GF-D8 (cell line): ENCODE measurements around the gene ZBTB44.
A peak's percentile ranks its signal among the peaks of the same experiment; 100 is the strongest.
"Not testable (repeated sequence)": the region's sequence is repeated elsewhere in the genome, so short reads cannot be mapped to it uniquely, and the experiment has no call there.

Source experiments
- DNase-seq: peaks from one replicate; lab custom pipeline; 2025; lab: John Stamatoyannopoulos, UW

Gene ZBTB44

DNA sequence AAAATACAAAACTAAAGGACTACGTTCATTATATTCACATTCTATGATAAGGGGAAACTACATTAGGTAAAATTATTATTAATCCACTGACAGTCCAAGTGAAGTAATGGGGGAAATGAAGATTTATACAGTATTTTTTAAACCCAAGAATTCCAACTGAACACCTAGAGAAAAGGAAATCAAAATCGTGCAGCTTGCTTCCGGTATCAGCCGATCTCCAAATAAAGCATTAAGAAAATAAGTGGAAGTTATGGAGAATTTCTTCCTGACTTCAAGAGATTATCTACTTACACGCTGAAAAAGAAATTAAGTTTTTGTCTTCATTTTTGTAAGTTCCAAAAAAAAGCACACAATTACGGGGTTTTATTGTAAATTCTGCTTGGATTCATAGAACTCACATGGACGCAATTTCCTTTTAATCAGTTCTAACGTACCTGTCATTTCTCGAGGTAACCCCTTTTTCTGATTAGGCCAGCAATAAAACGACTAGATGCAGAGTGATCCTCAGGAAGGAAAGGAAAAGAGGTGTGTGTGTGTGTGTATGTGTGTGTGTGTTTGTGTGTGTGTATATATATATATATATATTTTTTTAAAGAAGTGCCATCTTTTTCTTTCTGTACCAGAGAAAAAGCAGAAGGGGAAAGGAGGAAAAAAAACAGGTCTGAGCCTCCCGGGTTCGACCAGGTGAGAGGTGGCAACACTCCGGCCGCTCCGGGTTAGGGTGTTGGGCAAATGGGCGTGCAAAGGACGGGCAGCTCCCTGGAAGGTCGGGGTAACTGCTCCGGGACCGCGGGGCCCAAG lies 1.1 kb downstream of the ZBTB44 start:
- DNase-seq: peak; percentile 66

GRCh38 chr11:130312046-130312445 lies 2.7 kb downstream of the ZBTB44 start:
- no peak for DNase-seq

DNA sequence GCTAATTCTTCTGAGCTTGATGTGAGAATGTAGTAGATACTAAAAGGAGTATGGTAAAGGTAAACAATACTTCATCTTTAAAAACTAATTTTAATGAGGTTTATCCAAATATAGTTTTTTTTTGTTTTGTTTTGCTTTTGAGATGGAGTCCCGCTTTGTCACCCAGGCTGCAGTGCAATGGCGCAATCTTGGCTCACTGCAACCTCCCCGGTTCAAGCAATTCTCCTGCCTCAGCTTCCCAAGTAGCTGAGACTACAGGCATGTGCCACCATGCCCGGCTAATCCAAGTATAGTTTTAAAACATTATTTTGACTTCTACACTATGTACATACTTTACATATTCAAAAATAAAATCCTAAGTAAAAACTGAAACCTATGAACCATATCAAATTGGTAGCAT lies 4.1 kb downstream of the ZBTB44 start:
- DNase-seq: peak; percentile 43

DNA sequence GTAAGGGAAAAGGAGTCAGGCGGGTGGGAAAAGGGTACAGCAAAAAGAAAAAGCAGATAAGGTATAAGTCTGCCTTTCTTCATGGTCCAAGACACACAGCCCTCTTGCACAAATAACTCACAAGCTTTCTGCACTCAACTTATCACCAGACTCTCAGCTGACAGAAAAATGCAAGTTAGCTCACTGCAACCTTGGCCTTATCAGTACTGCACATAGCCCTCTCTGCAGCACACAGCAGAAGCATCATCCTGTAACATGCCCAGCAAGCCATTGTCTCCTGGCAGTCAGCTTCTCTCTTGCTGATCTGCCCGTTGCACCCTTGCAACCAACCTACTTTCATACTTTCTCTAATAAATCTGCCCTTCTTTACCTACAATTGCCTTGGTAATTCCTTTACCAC lies 5.8 kb downstream of the ZBTB44 start:
- DNase-seq: no peak

GRCh38 chr11:130308059-130308458 lies 6.7 kb downstream of the ZBTB44 start:
- DNase-seq: peak; percentile 89

GRCh38 chr11:130304651-130305050 lies 10.1 kb downstream of the ZBTB44 start:
- peak; percentile 81 for DNase-seq

DNA sequence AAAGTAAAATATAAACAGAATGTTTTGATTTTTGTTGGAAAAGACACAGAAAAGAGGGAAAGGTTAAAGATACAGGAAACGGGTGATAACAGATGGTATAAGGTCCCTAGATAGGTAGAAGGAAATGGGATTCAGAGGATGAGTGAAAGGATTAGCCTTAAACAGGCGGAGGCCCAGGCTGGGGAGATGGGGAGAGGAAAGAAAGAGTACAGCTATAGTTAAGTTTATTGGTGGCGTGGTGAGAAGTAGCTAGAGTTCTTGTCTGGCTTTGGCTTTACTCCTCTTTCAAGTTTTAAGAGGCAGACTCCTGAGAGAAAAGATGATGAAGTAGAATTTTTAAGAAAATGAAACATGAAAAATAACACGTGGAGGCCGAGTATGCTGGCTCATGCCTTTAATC lies 13.7 kb downstream of the ZBTB44 start:
- no peak for DNase-seq

- no peak for DNase-seq
Measured at GRCh38 chr11:130300567-130300966, 14.2 kb downstream of the ZBTB44 start.

GRCh38 chr11:130299978-130300377 lies 14.7 kb downstream of the ZBTB44 start:
- DNase-seq: no peak

DNA sequence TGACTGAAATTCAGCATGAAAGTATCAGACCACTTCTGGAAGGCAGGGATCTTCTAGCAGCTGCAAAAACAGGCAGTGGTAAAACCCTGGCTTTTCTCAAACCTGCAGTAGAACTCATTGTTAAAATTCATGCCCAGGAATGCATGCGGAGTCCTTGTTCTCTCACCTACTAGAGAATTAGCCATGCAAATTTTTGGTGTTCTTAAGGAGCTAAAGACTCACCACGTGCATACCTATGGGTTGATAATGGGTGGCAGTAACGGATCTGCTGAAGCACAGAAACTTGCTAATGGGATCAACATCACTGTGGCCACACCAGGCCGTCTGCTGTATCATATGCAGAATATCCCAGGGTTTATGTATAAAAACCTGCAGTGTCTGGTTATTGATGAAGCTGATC lies 19.1 kb downstream of the ZBTB44 start:
- no peak for DNase-seq

DNA sequence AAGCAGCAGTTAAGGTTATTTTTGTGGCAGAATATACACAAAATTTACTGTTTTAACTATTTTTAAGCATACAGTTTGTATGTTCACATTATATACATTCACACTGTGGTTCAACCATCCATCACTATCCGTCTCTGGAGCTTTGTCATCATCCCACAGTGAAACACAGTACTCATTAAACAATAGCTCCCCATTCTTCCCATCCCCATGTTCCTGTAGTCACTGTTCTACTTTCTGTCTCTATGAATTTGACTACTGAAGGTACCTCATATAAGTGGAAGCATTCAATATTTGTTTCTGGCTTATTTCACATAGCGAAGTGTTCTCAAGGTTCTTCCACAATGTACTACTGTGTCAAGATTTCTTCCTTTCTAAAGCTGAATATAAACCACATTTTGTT lies 32.6 kb downstream of the ZBTB44 start:
- no peak for DNase-seq

GRCh38 chr11:130281341-130281740 lies 33.4 kb downstream of the ZBTB44 start:
- not testable (repeated sequence) for DNase-seq

- no peak for DNase-seq
Measured at GRCh38 chr11:130279989-130280388, 34.7 kb downstream of the ZBTB44 start.

- DNase-seq: no peak
Measured at GRCh38 chr11:130278745-130279144, 36.0 kb downstream of the ZBTB44 start.

DNA sequence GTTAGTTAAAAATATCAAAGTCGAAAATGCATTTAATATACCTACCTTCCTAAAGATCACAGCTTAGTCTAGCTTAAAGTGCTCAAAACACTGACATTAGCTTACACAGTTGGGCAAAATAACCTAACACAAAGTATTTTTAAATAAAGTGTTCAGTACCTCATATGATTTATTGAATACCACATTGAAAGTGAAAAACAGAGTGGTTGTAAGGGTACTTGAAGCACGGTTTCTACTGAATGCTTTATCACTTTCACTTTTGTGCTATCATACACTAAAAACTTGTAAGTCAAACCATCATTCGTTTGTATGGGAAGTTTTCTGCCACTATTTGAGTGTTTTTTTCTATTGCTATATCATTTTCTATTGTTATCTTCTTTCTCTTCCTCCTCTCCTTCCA lies 36.6 kb downstream of the ZBTB44 start:
- DNase-seq: no peak

- no peak for DNase-seq
Measured at GRCh38 chr11:130272336-130272735, 42.4 kb downstream of the ZBTB44 start.

- DNase-seq: no peak
Measured at GRCh38 chr11:130269326-130269943, 45.3 kb downstream of the ZBTB44 start.

- DNase-seq: no peak
Measured at GRCh38 chr11:130263351-130263750, 51.4 kb downstream of the ZBTB44 start.

GRCh38 chr11:130262424-130262823 lies 52.3 kb downstream of the ZBTB44 start:
- no peak for DNase-seq

DNA sequence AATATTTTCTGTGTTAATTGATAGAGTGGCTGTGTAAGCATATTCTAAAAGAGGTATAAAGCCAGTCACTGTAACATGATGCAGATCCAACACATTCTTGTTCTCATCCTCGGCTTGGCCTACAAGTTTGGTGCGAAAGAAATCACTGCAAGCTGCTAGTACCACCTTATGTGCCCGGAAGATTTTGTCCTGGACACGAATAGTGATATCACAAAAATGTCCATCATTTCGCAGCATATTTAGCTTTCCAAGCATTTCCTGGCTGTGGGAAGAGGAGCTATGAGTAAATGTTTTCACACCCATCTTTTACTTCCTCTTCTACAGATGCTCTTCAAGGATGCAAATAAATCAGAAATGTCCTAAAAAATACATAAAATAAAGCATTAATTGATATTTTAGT lies 53.1 kb downstream of the ZBTB44 start:
- DNase-seq: no peak

DNA sequence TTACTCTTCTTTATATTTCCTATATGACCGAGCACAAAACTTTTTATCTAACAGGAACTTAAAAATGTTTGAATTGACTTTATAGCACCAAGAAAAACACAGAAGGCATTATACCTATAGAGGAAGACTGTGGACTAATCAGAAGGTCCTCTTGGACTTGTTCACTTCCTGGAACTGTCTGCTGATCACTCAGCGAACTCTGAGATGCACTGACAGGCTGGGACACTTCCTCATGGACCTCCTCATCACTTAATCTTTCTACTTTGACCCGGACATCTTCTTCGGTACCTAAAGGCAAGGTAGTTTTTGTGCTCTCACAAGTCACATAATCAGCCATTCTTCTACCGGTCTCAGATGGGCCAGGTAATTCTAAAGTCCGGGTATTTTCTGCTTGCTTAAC lies 54.0 kb downstream of the ZBTB44 start:
- DNase-seq: no peak

GRCh38 chr11:130260080-130260627 lies 54.6 kb downstream of the ZBTB44 start:
- DNase-seq: no peak

DNA sequence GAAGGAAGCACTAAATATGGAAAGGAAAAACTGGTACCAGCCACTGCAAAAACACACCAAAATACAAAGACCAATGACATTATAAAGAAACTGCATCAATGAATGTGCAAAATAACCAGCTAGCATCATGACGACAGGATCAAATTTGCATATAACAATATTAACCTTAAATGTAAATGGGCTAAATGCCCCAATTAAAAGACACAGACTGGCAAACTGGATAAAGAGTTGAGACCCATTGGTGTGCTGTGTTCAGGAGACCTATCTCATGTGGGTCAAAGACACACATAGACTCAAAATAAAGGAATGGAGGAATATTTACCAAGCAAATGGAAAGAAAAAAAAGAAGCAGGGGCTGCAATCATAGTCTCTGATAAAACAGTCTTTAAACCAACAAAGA lies 63.0 kb downstream of the ZBTB44 start:
- not testable (repeated sequence) for DNase-seq
